Astrocyte (in vitro differentiated cells and primary cell): Measurements from ENCODE around the gene PRKACA. TPM values are rescaled to one million over a fixed set of nuclear protein-coding genes. Genes with fewer than 3 reads are reported as not detected.

Source experiments
- DNase-seq: peaks from one replicate; pipeline ENCODE4 v3.0.0-alpha.2; 2010; ENCODE audit warnings: low read depth
- FAIRE-seq: peaks from 2 replicates; lab custom pipeline; 2011; peaks lifted over from hg19 to GRCh38; lab: Jason Lieb, UNC
- H2AFZ ChIP-seq: 2 replicates; pipeline ENCODE4 v1.6.0; 2012; ENCODE audit warnings: low read depth, low read length, inconsistent platforms
- H3K27ac ChIP-seq: 2 replicates; pipeline ENCODE4 v1.5.1; 2011; ENCODE audit warnings: low read depth, low read length, inconsistent platforms
- H3K27me3 ChIP-seq: 2 replicates; pipeline ENCODE4 v1.6.0; 2011; ENCODE audit warnings: low read length, inconsistent platforms; ENCODE audit not compliant: insufficient read depth
- H3K36me3 ChIP-seq: 2 replicates; pipeline ENCODE4 v1.5.1; 2011; ENCODE audit warnings: low read length, inconsistent platforms; ENCODE audit not compliant: insufficient read depth
- H3K4me1 ChIP-seq: 2 replicates; pipeline ENCODE4 v1.5.1; 2011; ENCODE audit warnings: low read length, inconsistent platforms; ENCODE audit not compliant: insufficient read depth
- H3K4me2 ChIP-seq: 2 replicates; pipeline ENCODE4 v1.6.0; 2012; ENCODE audit warnings: low read length, inconsistent platforms
- H3K4me3 ChIP-seq: 2 replicates; pipeline ENCODE4 v1.5.1; 2011; ENCODE audit warnings: low read depth, mild to moderate bottlenecking, low read length, inconsistent platforms; ENCODE audit not compliant: insufficient read depth
- H3K79me2 ChIP-seq: 2 replicates; pipeline ENCODE4 v1.6.0; 2012; ENCODE audit warnings: mild to moderate bottlenecking, low read length, inconsistent platforms; ENCODE audit not compliant: insufficient read depth
- H3K9ac ChIP-seq: 2 replicates; pipeline ENCODE4 v1.6.0; 2012; ENCODE audit warnings: mild to moderate bottlenecking, low read length, inconsistent platforms
- H3K9me3 ChIP-seq: 2 replicates; pipeline ENCODE4 v1.5.1; 2012; ENCODE audit warnings: low read depth, mild to moderate bottlenecking, low read length, inconsistent platforms; ENCODE audit not compliant: insufficient read depth
- H4K20me1 ChIP-seq: 2 replicates; pipeline ENCODE4 v1.6.0; 2012; ENCODE audit warnings: low read length, inconsistent platforms; ENCODE audit not compliant: insufficient read depth
- H3K27ac Mint-ChIP-seq: one replicate; pipeline ENCODE4 v1.8.0; 2021; ENCODE audit warnings: mild to moderate bottlenecking, mixed read lengths; ENCODE audit not compliant: unreplicated experiment
- H3K27me3 Mint-ChIP-seq: one replicate; pipeline ENCODE4 v1.8.0; 2021; ENCODE audit warnings: low read depth, mixed read lengths; ENCODE audit not compliant: unreplicated experiment
- H3K36me3 Mint-ChIP-seq: one replicate; pipeline ENCODE4 v1.8.0; 2021; ENCODE audit warnings: low read depth, mixed read lengths; ENCODE audit not compliant: unreplicated experiment
- H3K4me1 Mint-ChIP-seq: one replicate; pipeline ENCODE4 v1.8.0; 2021; ENCODE audit warnings: low read depth, mixed read lengths; ENCODE audit not compliant: unreplicated experiment
- H3K4me3 Mint-ChIP-seq: one replicate; pipeline ENCODE4 v1.8.0; 2021; ENCODE audit warnings: mild to moderate bottlenecking, moderate library complexity, mixed read lengths; ENCODE audit not compliant: unreplicated experiment
- H3K9me3 Mint-ChIP-seq: one replicate; pipeline ENCODE4 v1.8.0; 2021; ENCODE audit warnings: mild to moderate bottlenecking, mixed read lengths; ENCODE audit not compliant: unreplicated experiment
- EZH2 ChIP-seq: IDR thresholded peaks from 2 replicates; pipeline ENCODE4 v1.6.1; 2012; ENCODE audit warnings: mild to moderate bottlenecking, low read length, inconsistent platforms; ENCODE audit not compliant: insufficient read depth
- total RNA-seq: library from RNA; stranded (reverse); gene quantifications from 2 replicates; pipeline ENCODE4 v1.2.1, GENCODE V29; 2021
- TF ChIP-seq, protein P1 (sequence below): IDR thresholded peaks from 2 replicates; pipeline ENCODE4 v1.5.1; 2011; ENCODE audit warnings: low read depth, mild to moderate bottlenecking, inconsistent platforms, low read length, moderate library complexity; ENCODE audit not compliant: insufficient read depth

The PRKACA gene
- total RNA-seq, 1 donor from 2014 or later: 80.5 TPM

DNA sequence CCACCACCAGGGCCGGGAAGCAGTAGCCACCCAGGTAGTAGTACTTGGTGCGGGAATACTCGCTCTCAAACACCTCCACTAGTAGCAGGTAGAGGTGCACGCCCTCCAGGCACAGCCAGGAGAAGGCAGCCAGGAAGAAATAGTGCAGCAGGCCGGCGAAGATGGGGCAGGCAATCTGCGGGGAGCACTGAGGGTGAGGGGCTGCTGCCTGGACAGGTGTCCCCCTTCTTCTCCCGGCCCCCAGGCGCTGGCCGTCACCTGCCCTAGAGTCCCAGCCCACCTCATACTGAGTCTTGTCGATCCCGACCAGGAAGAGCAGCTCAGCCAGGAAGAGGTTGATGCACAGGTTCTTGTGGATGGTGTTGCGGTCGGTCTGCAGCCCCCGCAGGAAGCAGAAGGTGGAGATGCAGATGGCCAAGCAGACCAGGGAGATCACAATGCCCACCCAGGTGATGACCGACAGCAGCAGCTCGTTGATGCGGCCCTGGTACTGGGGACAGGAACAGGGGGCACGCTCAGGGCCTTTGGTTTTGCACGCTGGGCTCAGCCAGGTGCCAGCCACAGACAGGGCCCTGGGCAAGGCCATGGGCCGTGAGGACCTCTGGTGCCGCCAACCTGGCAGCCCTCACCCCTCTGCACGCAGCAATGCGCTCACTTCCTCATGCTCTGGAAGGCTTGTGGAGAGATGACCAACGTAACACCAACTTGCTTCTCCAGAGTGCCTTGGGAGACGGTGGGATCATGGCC lies 39.6 kb upstream of the PRKACA start:
- Histone ChIP-seq H2AFZ (no peak overlapping the region), H3K36me3 (no peaks in the 10 kb centered on the region), H3K4me2 (no peak overlapping the region), H4K20me1 (peaks cover 1% of the 10 kb centered on the region), H3K27me3 (no peaks in the 10 kb centered on the region), H3K4me1 (no peaks in the 10 kb centered on the region), H3K79me2 (no peaks in the 10 kb centered on the region), H3K9ac (no peak overlapping the region), H3K9me3 (no peaks in the 10 kb centered on the region), H3K27ac (no peak overlapping the region), H3K4me3 (no peak overlapping the region)
- FAIRE-seq (no peak), DNase-seq (no peak)
- H3K36me3 Mint-ChIP-seq: peaks cover 13% of the 10 kb centered on the region
- H3K4me1 Mint-ChIP-seq: no peaks in the 10 kb centered on the region
- H3K9me3 Mint-ChIP-seq: no peaks in the 10 kb centered on the region
- H3K27ac Mint-ChIP-seq: no peak overlapping the region
- no peak for TF ChIP-seq EZH2
- TF ChIP-seq, protein P1, sequence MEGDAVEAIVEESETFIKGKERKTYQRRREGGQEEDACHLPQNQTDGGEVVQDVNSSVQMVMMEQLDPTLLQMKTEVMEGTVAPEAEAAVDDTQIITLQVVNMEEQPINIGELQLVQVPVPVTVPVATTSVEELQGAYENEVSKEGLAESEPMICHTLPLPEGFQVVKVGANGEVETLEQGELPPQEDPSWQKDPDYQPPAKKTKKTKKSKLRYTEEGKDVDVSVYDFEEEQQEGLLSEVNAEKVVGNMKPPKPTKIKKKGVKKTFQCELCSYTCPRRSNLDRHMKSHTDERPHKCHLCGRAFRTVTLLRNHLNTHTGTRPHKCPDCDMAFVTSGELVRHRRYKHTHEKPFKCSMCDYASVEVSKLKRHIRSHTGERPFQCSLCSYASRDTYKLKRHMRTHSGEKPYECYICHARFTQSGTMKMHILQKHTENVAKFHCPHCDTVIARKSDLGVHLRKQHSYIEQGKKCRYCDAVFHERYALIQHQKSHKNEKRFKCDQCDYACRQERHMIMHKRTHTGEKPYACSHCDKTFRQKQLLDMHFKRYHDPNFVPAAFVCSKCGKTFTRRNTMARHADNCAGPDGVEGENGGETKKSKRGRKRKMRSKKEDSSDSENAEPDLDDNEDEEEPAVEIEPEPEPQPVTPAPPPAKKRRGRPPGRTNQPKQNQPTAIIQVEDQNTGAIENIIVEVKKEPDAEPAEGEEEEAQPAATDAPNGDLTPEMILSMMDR: no peak
- no peaks in the 10 kb centered on the region for H3K27me3 Mint-ChIP-seq
- H3K4me3 Mint-ChIP-seq: peak overlapping the region; percentile 45

DNA sequence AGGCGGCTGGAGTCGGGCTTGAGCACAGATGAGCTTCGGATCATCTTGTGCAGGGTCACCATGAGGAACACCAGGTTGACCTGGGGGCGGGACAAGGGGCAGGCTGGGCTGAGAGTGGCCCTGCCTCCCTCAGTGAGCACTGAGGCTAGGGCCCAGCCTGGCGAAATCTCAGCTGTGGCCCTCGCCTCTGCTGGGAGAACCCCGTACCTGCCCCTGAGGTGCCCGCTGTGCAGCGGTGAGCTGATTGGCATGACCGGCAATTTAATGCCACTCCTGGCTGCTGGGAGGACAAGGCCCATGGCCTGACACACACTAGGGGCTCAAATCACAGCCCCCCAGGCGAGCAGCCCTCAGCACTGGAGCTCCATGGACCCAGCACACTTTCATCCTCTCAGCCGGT lies 38.6 kb upstream of the PRKACA start:
- no peaks in the 10 kb centered on the region for H3K4me1 ChIP-seq
- H3K9me3 ChIP-seq: no peaks in the 10 kb centered on the region
- no peaks in the 10 kb centered on the region for H3K9me3 Mint-ChIP-seq
- DNase-seq: no peak
- H3K4me2 ChIP-seq: no peak overlapping the region
- H3K4me3 ChIP-seq: no peak overlapping the region
- no peaks in the 10 kb centered on the region for H3K4me1 Mint-ChIP-seq
- no peak for FAIRE-seq
- H2AFZ ChIP-seq: no peak overlapping the region
- H3K27me3 Mint-ChIP-seq: no peaks in the 10 kb centered on the region
- TF ChIP-seq, protein P1: no peak
- TF ChIP-seq EZH2: no peak
- no peak overlapping the region for H3K27ac ChIP-seq
- H3K27ac Mint-ChIP-seq: no peak overlapping the region
- no peaks in the 10 kb centered on the region for H3K79me2 ChIP-seq
- no peaks in the 10 kb centered on the region for H3K36me3 ChIP-seq
- H3K36me3 Mint-ChIP-seq: peaks cover 17% of the 10 kb centered on the region
- no peaks in the 10 kb centered on the region for H3K27me3 ChIP-seq
- peaks cover 9% of the 10 kb centered on the region for H4K20me1 ChIP-seq
- H3K4me3 Mint-ChIP-seq: no peak overlapping the region
- no peak overlapping the region for H3K9ac ChIP-seq

DNA sequence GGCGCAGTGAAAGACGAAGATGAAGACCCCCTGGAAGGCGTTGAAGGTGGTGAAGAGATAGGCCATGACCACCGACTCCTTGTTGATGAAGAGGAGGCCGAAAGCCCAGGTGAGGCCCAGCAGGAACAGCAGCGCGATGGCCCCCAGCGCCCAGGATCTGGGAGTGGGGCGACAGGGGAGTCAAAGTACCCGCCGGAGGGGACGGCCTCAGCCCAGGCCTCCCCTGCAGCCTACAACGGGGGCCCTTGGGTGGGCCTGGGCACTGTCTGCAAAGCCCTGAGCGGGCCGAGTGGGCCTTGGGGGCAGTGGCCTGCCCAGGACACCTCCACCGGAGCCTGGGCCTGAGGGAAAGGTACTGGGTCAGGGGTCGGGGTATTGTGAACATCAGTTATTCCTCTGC lies 37.8 kb upstream of the PRKACA start:
- Mint-ChIP-seq H3K4me3 (no peak overlapping the region), H3K27ac (no peak overlapping the region), H3K9me3 (no peaks in the 10 kb centered on the region), H3K4me1 (no peaks in the 10 kb centered on the region), H3K36me3 (peaks cover 17% of the 10 kb centered on the region), H3K27me3 (no peaks in the 10 kb centered on the region)
- Histone ChIP-seq H3K36me3 (no peaks in the 10 kb centered on the region), H3K9me3 (no peaks in the 10 kb centered on the region), H2AFZ (no peak overlapping the region), H3K4me1 (no peaks in the 10 kb centered on the region), H3K9ac (no peak overlapping the region), H3K27me3 (no peaks in the 10 kb centered on the region), H3K4me3 (no peak overlapping the region), H3K4me2 (no peak overlapping the region), H3K79me2 (no peaks in the 10 kb centered on the region), H4K20me1 (peaks cover 10% of the 10 kb centered on the region), H3K27ac (no peak overlapping the region)
- no peak for TF ChIP-seq EZH2
- DNase-seq: no peak
- FAIRE-seq: no peak
